ENCODE results near the gene STAP2. TPM values are rescaled to one million over a fixed set of nuclear protein-coding genes. Genes with fewer than 3 reads are reported as not detected.

STAP2 gene
- total RNA-seq, 2 donors from 2014 or later = 17.9 to 31.0 TPM

DNA sequence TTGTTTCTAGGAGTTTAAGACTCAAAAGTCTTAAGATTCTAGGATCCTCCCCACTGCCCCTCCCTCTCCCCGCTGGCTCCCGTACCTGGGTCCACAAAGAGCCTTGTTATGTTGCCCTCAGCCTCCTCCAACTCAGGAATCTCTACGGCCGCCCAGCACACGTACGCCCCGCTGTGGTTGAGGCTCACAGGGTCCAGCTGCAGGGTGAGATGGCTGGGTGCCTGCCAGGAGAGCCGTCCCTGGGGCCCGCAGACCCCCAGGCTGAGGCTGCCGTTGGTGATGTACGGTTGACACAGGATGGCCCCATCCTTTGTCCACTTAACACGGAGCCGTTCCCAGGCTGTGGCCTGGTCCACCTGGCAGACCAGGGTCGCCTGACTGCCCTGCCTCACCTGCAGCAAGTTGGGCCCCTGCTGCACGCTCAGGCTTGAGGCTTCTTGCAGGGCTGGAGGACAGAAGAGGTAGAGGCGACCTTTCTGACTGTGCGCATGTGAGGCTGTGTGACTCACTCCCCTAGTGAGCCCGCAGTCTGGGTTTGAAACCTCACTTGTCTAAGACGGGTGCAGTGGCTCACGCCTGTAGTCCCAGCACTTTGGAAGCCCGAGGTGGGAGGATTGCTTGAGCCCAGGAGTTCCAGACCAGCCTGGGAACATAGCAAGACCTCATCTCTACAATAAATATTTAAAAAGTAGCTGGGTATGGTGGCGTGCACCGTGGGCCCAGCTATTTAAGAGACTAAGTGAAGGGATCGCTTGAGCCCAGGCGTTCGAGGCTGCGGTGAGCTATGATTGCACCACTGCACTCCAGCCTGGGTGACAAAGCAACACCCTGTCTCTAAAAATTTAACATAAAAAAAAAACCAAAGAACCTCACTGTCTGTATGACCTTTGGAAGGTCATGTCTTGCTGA, 40.5 kb downstream of the STAP2 start:
- intact Hi-C loops (cut with DNase I) = no loop called here
- Histone ChIP-seq H3K27me3 (no peaks in the 10 kb centered on the region), H3K27ac (no peak overlapping the region), H3K36me3 (replicated peaks in 1 of 2; ENCODE audit: insufficient read depth in 1 of 2, low read depth in 2 of 2) (no peaks in the 10 kb centered on the region), H3K4me1 (no peaks in the 10 kb centered on the region), H3K4me3 (no peak overlapping the region), H3K9me3 (no peaks in the 10 kb centered on the region)
- WGBS, 2 donors = 73 to 75% methylated on average over 14 to 26 of the region's 27 CpGs
- DNase-seq = no peak
- no peak for TF ChIP-seq POLR2A (IDR thresholded peaks at IDR 0.05)
- no peak for ATAC-seq

DNA sequence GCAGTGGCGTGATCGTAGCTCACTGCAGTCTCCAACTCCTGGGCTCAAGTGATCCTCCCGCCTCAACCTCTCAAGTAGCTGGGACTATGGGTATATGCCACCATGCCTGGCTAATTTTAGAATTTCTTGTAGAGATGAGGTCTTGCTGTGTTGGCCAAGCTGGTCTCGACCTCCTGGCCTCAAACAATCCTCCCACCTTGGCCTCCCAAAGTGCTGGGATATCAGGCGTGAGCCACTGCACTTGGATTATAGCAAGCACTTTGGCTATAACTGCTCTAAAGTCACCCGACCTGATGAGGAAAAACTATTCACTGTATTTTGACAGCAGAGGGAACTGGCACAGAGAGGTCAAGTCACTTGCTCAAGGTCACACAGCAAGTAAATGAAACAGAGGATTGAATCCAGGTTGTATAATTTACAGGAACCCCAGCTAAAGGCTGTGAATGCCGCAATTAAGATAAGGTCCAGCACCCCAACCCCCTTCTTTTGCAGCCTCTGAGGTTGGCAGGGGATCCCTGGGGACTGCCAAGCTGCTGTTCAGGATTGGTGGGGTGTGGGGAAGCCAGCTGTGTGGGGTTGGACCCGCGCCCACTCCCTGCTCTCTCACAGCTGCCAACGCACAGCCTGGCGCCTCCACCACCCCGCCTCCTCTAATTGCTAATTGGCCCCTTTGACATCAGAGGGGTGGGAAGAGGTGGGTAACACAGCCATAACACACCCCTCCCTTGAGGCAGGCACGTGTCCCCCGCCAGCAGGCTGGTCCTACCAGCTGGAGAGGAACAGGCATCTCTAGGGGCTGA, 42.5 kb downstream of the STAP2 start:
- no peak for ATAC-seq
- no peaks in the 10 kb centered on the region for H3K9me3 ChIP-seq
- no peaks in the 10 kb centered on the region for H3K27me3 ChIP-seq
- H3K4me3 ChIP-seq = no peak overlapping the region
- no peak overlapping the region for H3K27ac ChIP-seq
- intact Hi-C loops (cut with DNase I) = no loop called here
- WGBS, 2 donors = 36 to 56% methylated on average over 4 to 14 of the region's 14 CpGs
- TF ChIP-seq POLR2A (IDR thresholded peaks at IDR 0.05) = no peak
- TF ChIP-seq, protein P1, sequence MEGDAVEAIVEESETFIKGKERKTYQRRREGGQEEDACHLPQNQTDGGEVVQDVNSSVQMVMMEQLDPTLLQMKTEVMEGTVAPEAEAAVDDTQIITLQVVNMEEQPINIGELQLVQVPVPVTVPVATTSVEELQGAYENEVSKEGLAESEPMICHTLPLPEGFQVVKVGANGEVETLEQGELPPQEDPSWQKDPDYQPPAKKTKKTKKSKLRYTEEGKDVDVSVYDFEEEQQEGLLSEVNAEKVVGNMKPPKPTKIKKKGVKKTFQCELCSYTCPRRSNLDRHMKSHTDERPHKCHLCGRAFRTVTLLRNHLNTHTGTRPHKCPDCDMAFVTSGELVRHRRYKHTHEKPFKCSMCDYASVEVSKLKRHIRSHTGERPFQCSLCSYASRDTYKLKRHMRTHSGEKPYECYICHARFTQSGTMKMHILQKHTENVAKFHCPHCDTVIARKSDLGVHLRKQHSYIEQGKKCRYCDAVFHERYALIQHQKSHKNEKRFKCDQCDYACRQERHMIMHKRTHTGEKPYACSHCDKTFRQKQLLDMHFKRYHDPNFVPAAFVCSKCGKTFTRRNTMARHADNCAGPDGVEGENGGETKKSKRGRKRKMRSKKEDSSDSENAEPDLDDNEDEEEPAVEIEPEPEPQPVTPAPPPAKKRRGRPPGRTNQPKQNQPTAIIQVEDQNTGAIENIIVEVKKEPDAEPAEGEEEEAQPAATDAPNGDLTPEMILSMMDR (IDR thresholded peaks at IDR 0.05) = no peak
- H3K4me1 ChIP-seq = no peaks in the 10 kb centered on the region
- peak in 1 of 4 donors; percentile 18 for DNase-seq
- no peaks in the 10 kb centered on the region for H3K36me3 ChIP-seq (replicated peaks in 1 of 2; ENCODE audit: insufficient read depth in 1 of 2, low read depth in 2 of 2)

DNA sequence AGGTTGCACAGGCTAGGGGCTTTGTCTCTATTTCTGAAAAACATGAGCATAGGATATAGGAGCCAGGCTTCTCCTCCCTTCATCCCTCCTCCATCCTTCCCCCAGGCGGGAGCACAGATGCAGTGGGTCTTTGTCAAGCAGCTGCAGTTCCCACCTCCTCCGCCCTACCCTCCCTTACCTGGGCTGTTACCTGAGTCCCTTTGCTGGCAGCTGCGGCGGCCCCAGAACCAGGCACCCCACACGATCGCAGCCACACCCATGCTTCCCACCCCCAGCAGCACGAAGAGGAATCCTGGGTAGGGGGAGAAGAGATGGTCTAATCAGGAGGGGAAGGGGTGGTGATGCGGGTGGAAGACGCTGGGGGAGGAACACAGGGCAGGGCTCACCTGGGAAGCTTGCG, 44.2 kb downstream of the STAP2 start:
- H3K27ac ChIP-seq = no peak overlapping the region
- H3K36me3 ChIP-seq (replicated peaks in 1 of 2; ENCODE audit: insufficient read depth in 1 of 2, low read depth in 2 of 2) = no peaks in the 10 kb centered on the region
- ATAC-seq (no peak), DNase-seq (no peak)
- no peaks in the 10 kb centered on the region for H3K9me3 ChIP-seq
- intact Hi-C loops (cut with DNase I) = no loop called here
- H3K4me1 ChIP-seq = no peaks in the 10 kb centered on the region
- no peak overlapping the region for H3K4me3 ChIP-seq
- WGBS, 2 donors = 28 to 35% methylated on average over 8 to 10 of the region's 10 CpGs
- TF ChIP-seq, protein P1 (IDR thresholded peaks at IDR 0.05) = no peak
- no peak for TF ChIP-seq POLR2A (IDR thresholded peaks at IDR 0.05)
- no peaks in the 10 kb centered on the region for H3K27me3 ChIP-seq

DNA sequence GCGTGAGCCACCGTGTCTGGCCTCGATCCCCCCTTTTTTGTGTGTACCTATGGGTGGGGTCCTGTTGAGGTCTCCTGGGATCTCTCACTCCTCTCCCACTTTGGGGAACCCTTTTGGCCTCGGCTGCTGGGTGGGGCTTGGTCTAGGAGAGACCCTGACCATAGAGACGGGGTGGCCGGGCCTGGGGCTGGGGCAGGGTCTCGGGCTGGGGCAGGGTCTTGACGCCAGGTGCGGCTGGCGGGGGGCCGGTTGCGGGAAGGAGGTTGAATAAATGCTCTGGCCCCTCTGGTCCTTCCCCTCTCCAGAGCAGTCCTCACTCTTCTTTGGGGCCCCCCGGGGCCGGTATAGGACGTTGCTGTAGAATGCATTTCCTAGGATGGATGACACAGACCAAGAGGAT, 46.1 kb downstream of the STAP2 start:
- Histone ChIP-seq H3K27me3 (no peaks in the 10 kb centered on the region), H3K27ac (no peak overlapping the region), H3K9me3 (no peaks in the 10 kb centered on the region), H3K36me3 (replicated peaks in 1 of 2; ENCODE audit: insufficient read depth in 1 of 2, low read depth in 2 of 2) (no peaks in the 10 kb centered on the region), H3K4me3 (no peak overlapping the region), H3K4me1 (no peaks in the 10 kb centered on the region)
- intact Hi-C loops (cut with DNase I) = no loop called here
- DNase-seq (no peak), ATAC-seq (no peak)
- TF ChIP-seq POLR2A (IDR thresholded peaks at IDR 0.05) = no peak
- TF ChIP-seq, protein P1 (IDR thresholded peaks at IDR 0.05) = no peak
- 73 to 76% methylated on average over 14 to 15 of the region's 15 CpGs for WGBS, 2 donors

DNA sequence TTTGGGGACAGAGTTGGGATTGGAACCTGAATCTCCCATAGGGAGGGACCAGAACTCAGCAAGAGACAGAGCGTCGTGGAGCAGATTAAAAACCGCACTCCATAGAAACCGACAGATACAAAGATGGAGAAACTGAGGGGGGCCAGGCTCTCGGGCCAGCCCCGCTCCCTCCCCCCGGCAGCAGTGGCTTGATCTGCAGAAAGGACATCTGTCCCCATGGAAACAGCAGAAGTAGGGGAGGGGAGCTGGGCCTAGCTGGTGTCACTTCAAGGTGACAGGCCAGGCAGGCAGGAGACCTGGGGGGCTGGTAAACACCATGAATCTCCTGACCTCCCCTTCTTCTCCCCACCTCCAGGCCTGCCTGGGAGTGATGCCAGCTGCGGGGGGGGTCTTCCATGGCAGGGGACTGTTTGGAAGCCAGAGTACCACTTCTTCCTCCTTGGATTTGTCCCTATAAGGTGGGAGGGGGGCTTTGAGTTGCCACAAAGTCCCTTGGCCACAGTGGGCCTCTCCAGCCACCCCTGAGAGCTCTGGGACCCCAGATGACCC, 47.4 kb downstream of the STAP2 start:
- H3K9me3 ChIP-seq = no peaks in the 10 kb centered on the region
- 58 to 82% methylated on average over 5 to 8 of the region's 8 CpGs for WGBS, 2 donors
- no peaks in the 10 kb centered on the region for H3K36me3 ChIP-seq (replicated peaks in 1 of 2; ENCODE audit: insufficient read depth in 1 of 2, low read depth in 2 of 2)
- DNase-seq = no peak
- intact Hi-C loops (cut with DNase I) = no loop called here
- ATAC-seq = no peak
- no peaks in the 10 kb centered on the region for H3K4me1 ChIP-seq
- TF ChIP-seq, protein P1 (IDR thresholded peaks at IDR 0.05) = no peak
- TF ChIP-seq POLR2A (IDR thresholded peaks at IDR 0.05) = no peak
- H3K27ac ChIP-seq = no peak overlapping the region
- H3K4me3 ChIP-seq = no peak overlapping the region
- H3K27me3 ChIP-seq = no peaks in the 10 kb centered on the region
